Cardiac muscle cell (in vitro differentiated cells and primary cell): ENCODE results near the gene CNOT2. TPM values are rescaled to one million over a fixed set of nuclear protein-coding genes. Genes with fewer than 3 reads are reported as not detected.
"Not testable (repeated sequence)": the region's sequence is repeated elsewhere in the genome, so short reads cannot be mapped to it uniquely, and the experiment has no call there.

Experiments
- DNase-seq, 2 donors: peaks; one replicate each; pipeline versions ENCODE4 v3.0.0 to v3.0.0-alpha.2; 2010 to 2017; ENCODE audit warnings: low read depth in 1 of 2, low spot score in 1 of 2
- H3K27ac ChIP-seq: fragments of 200-600 bp; sonication (generic); 2 replicates; pipeline ENCODE4 v1.5.1; 2016
- H3K27me3 ChIP-seq: fragments of 200-600 bp; sonication (generic); 2 replicates; pipeline ENCODE4 v1.6.0; 2016; ENCODE audit warnings: control low read depth
- H3K36me3 ChIP-seq: fragments of 200-600 bp; sonication (generic); 2 replicates; pipeline ENCODE4 v1.5.1; 2016; ENCODE audit warnings: control low read depth
- H3K4me1 ChIP-seq: fragments of 200-600 bp; sonication (generic); 2 replicates; pipeline ENCODE4 v1.8.1; 2017; ENCODE audit warnings: low read depth, mild to moderate bottlenecking, mixed run types
- H3K4me3 ChIP-seq: fragments of 200-600 bp; sonication (generic); 2 replicates; pipeline ENCODE4 v1.5.1; 2016; ENCODE audit warnings: mild to moderate bottlenecking
- H3K9me3 ChIP-seq: fragments of 200-600 bp; sonication (generic); 2 replicates; pipeline ENCODE4 v1.5.1; 2017; ENCODE audit warnings: low read depth, mild to moderate bottlenecking, control low read depth
- polyA plus RNA-seq: library from polyadenylated mRNA; unstranded; fragments of >200 nt; fragmentation: Nextera tagmentation; extraction: Ambion mirVana; gene quantifications from 2 replicates; pipeline ENCODE4 v1.2.1, GENCODE V29; 2016
- total RNA-seq: library from RNA; depleted of rRNA; stranded (reverse); fragments of >200 nt; gene quantifications from 2 replicates; pipeline ENCODE4 v1.2.3, GENCODE V29; 2016
- TF ChIP-seq, protein P1 (sequence below): IDR thresholded peaks from 2 replicates; pipeline ENCODE4 v1.5.1; 2012; ENCODE audit warnings: low read depth, mild to moderate bottlenecking, low read length

CNOT2 gene
- total and polyA plus RNA-seq, 2 experiments from 2014 or later: 77.6 to 113 TPM

DNA sequence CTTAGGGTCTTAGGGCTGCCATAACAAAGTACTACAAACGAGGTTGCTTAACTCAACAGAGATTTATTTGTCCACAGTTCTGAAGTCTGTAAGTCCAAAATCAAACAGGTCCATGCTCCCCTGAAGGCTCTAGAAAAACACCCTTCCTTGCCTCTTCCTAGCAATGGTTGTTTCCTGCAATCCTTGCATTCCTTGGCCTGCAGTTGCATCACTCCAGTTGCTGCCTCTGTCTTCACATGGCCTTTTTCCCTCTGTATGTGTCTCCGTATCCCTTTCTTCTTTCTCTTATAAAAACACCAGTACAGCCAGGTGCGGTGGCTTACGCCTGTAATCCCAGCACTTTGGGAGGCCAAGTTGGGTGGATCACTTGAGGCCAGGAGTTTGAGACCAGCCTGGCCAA lies 140.3 kb downstream of the CNOT2 start:
- Histone ChIP-seq H3K9me3 (no peaks in the 10 kb centered on the region), H3K27ac (no peak overlapping the region), H3K27me3 (no peaks in the 10 kb centered on the region), H3K36me3 (no peaks in the 10 kb centered on the region), H3K4me1 (peaks cover 6% of the 10 kb centered on the region), H3K4me3 (no peak overlapping the region)
- peak in 1 of 2 donors; percentile 49 for DNase-seq
- TF ChIP-seq, protein P1, sequence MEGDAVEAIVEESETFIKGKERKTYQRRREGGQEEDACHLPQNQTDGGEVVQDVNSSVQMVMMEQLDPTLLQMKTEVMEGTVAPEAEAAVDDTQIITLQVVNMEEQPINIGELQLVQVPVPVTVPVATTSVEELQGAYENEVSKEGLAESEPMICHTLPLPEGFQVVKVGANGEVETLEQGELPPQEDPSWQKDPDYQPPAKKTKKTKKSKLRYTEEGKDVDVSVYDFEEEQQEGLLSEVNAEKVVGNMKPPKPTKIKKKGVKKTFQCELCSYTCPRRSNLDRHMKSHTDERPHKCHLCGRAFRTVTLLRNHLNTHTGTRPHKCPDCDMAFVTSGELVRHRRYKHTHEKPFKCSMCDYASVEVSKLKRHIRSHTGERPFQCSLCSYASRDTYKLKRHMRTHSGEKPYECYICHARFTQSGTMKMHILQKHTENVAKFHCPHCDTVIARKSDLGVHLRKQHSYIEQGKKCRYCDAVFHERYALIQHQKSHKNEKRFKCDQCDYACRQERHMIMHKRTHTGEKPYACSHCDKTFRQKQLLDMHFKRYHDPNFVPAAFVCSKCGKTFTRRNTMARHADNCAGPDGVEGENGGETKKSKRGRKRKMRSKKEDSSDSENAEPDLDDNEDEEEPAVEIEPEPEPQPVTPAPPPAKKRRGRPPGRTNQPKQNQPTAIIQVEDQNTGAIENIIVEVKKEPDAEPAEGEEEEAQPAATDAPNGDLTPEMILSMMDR: no peak

DNA sequence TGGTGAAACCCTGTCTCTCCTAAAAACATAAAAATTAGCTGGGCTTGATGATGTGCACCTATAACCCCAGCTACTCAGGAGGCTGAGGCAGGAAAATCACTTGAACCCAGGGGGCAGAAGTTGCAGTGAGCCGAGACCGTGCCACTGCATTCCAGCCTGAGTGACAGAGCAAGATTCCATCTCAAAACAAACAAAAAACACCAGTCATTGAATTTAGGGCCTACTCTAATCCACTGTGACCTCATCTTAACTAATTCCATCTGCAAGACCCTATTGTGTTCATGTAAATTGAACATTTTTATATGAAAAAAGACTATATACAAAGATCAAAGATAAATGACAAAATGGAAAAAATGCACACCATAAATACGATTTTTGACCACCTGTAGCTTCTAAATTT lies 140.7 kb downstream of the CNOT2 start:
- H3K27ac ChIP-seq: no peak overlapping the region
- H3K4me1 ChIP-seq: peaks cover 6% of the 10 kb centered on the region
- no peak overlapping the region for H3K4me3 ChIP-seq
- H3K36me3 ChIP-seq: no peaks in the 10 kb centered on the region
- H3K27me3 ChIP-seq: no peaks in the 10 kb centered on the region
- TF ChIP-seq, protein P1: no peak
- H3K9me3 ChIP-seq: no peaks in the 10 kb centered on the region
- DNase-seq: no peak

DNA sequence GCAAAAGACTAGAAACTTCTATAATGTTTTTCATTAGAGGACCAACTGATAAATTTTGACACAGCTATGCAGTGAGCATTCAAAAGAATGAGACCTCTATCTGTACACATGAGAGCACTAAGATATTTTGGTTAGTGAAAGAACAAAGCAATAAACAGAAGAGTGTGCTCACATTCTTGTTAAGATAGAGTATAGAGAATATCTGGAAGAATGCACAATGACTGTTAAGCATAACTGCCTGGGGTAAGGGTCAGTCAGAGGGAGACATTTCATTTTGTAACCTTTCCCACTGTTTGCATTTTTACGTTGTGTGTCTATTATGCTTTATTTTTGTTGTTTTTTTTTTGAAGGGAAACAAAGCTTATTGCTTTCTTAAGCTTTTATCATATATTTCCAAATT lies 143.5 kb downstream of the CNOT2 start:
- H3K4me1 ChIP-seq: peaks cover 6% of the 10 kb centered on the region
- no peaks in the 10 kb centered on the region for H3K27me3 ChIP-seq
- H3K4me3 ChIP-seq: no peak overlapping the region
- TF ChIP-seq, protein P1: no peak
- no peaks in the 10 kb centered on the region for H3K36me3 ChIP-seq
- no peaks in the 10 kb centered on the region for H3K9me3 ChIP-seq
- peak overlapping the region; percentile 66 for H3K27ac ChIP-seq
- peak in 1 of 2 donors; percentile 10 for DNase-seq

DNA sequence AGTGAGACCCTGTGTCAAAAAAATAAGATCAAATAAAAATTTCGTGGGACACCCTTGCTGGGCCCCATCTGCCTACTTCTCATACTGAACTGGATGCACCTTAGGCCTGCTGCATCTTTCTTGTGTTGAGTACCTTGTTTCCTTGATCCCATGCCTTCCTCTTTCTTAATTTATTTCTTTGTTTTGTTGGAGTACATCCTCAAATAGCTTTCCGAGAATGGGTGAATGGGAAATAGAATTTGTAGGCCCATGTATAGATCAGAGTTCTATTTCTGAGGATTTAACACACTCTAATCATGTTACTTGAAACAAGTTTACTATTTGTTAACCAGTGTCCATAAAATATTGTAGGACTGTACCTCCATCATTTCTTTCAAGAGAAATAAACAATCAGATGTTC lies 146.4 kb downstream of the CNOT2 start:
- H3K36me3 ChIP-seq: no peaks in the 10 kb centered on the region
- H3K27ac ChIP-seq: no peak overlapping the region
- H3K4me1 ChIP-seq: peaks cover 6% of the 10 kb centered on the region
- TF ChIP-seq, protein P1: no peak
- no peaks in the 10 kb centered on the region for H3K9me3 ChIP-seq
- H3K27me3 ChIP-seq: no peaks in the 10 kb centered on the region
- no peak for DNase-seq
- H3K4me3 ChIP-seq: no peak overlapping the region

DNA sequence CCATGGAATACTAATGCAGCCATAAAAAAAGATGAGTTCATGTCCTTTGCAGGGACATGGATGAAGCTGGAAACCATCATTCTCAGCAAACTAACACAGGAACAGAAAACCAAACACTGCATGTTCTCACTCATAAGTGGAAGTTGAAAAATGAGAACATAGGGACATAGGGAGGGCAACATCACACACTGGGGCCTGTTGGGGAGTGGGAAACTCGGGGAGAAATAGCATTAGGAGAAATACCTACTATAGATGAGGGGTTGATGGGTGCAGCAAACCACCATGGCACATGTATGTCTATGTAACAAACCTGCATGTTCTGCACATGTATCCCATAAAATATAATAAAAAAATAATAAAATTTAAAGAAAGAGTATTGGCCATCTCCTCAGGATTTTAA lies 149.4 kb downstream of the CNOT2 start:
- H3K4me3 ChIP-seq, H3K36me3 ChIP-seq, H3K27ac ChIP-seq, H3K27me3 ChIP-seq, H3K9me3 ChIP-seq, DNase-seq, H3K4me1 ChIP-seq: not testable (repeated sequence)

DNA sequence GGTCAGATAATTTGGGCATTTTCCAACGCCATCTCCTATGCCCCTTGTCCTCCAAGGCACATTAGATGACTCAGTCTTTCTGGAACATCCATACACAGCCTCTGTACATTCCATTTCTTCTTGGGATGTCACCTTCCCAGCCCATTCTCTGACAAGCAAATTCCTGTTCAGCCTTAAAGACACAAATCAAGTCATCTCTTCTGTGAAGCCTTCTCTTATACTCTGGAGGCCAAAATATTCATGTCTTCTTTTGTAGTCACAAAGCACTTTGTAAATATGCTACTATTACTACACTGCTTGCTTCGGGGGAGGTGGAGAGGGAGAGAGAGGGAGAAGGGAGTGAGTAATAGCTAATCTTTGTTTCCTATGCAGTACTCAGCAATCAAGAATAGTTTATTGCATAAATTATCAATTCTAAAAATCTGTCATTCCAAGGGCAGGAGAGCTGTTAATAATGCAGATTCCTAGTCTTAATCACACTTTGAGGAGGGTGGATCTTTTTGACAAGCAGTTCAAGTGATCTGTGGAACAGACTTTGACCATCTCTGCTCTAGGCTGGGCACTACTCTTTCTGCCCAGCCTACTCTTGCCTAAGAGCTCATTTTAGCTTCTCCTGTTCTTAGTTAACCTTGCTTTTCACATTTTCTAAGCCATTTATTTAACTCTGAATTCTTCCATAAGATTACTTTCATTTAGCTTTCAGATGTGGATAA lies 150.7 kb downstream of the CNOT2 start:
- no peaks in the 10 kb centered on the region for H3K27me3 ChIP-seq
- H3K36me3 ChIP-seq: no peaks in the 10 kb centered on the region
- H3K9me3 ChIP-seq: no peaks in the 10 kb centered on the region
- H3K4me3 ChIP-seq: no peak overlapping the region
- DNase-seq: peak in 1 of 2 donors; percentile 63
- H3K4me1 ChIP-seq: no peaks in the 10 kb centered on the region
- TF ChIP-seq, protein P1: no peak
- no peak overlapping the region for H3K27ac ChIP-seq
